GM18907 (cell line): Measurements from ENCODE around the gene SENP6.
"Not testable (repeated sequence)": the region's sequence is repeated elsewhere in the genome, so short reads cannot be mapped to it uniquely, and the experiment has no call there.

Experiments
- ATAC-seq: cut with Tn5 transposase; IDR thresholded peaks from one replicate; pipeline ENCODE4 v1.9.1; 2021; ENCODE audit warnings: mild to moderate bottlenecking, moderate library complexity; ENCODE audit not compliant: unreplicated experiment

The SENP6 gene

GRCh38 chr6:75642311-75642710, 40.6 kb downstream of the SENP6 start:
- ATAC-seq, result no peak

- ATAC-seq, result no peak
Observed at GRCh38 chr6:75643173-75643572, 41.5 kb downstream of the SENP6 start.

- peak; percentile 69 for ATAC-seq
Observed at GRCh38 chr6:75656479-75656878, 54.8 kb downstream of the SENP6 start.

GRCh38 chr6:75657327-75657726, 55.6 kb downstream of the SENP6 start:
- ATAC-seq, result no peak

GRCh38 chr6:75666592-75666991, 64.9 kb downstream of the SENP6 start:
- ATAC-seq, result no peak

- ATAC-seq, result no peak
Observed at GRCh38 chr6:75673884-75674283, 72.2 kb downstream of the SENP6 start.

GRCh38 chr6:75676377-75676776, 74.7 kb downstream of the SENP6 start:
- ATAC-seq, result no peak

GRCh38 chr6:75682548-75682947, 80.9 kb downstream of the SENP6 start:
- ATAC-seq, result not testable (repeated sequence)

GRCh38 chr6:75683005-75683404, 81.3 kb downstream of the SENP6 start:
- ATAC-seq, result not testable (repeated sequence)

GRCh38 chr6:75687535-75687934, 85.9 kb downstream of the SENP6 start:
- ATAC-seq, result not testable (repeated sequence)

GRCh38 chr6:75687937-75688336, 86.3 kb downstream of the SENP6 start:
- not testable (repeated sequence) for ATAC-seq

GRCh38 chr6:75689576-75689975, 87.9 kb downstream of the SENP6 start:
- ATAC-seq, result no peak

- ATAC-seq, result no peak
Observed at GRCh38 chr6:75691012-75691411, 89.3 kb downstream of the SENP6 start.

GRCh38 chr6:75693534-75693933, 91.9 kb downstream of the SENP6 start:
- ATAC-seq, result no peak

- no peak for ATAC-seq
Observed at GRCh38 chr6:75694406-75694805, 92.7 kb downstream of the SENP6 start.

- not testable (repeated sequence) for ATAC-seq
Observed at GRCh38 chr6:75708334-75708733, 106.7 kb downstream of the SENP6 start.

GRCh38 chr6:75711173-75711572, 109.5 kb downstream of the SENP6 start:
- ATAC-seq, result no peak

- no peak for ATAC-seq
Observed at GRCh38 chr6:75719133-75719532, 117.5 kb downstream of the SENP6 start.

- ATAC-seq, result no peak
Observed at GRCh38 chr6:75723382-75723781, 121.7 kb downstream of the SENP6 start.

GRCh38 chr6:75727206-75727605, 125.5 kb downstream of the SENP6 start:
- no peak for ATAC-seq

GRCh38 chr6:75731029-75731428, 129.3 kb downstream of the SENP6 start:
- ATAC-seq, result not testable (repeated sequence)

- peak; percentile 92 for ATAC-seq
Observed at GRCh38 chr6:75735491-75736186, 134.0 kb downstream of the SENP6 start.

GRCh38 chr6:75743971-75744370, 142.3 kb downstream of the SENP6 start:
- no peak for ATAC-seq
